GM23248 (cell line): ENCODE measurements around the gene GLYATL1B.

Source experiments
- EZH2 ChIP-seq: fragments of 200-600 bp; sonication (generic); IDR thresholded peaks from 2 replicates; pipeline ENCODE4 v1.6.1; 2018; ENCODE audit warnings: antibody characterized with exemption, mild to moderate bottlenecking; ENCODE audit not compliant: insufficient read depth, poor library complexity, severe bottlenecking
- EZH2phosphoT487 ChIP-seq: fragments of 200-600 bp; sonication (generic); IDR thresholded peaks from 2 replicates; pipeline ENCODE4 v1.6.1; 2018; ENCODE audit warnings: antibody characterized with exemption, moderate library complexity, mild to moderate bottlenecking, low read depth; ENCODE audit not compliant: insufficient read depth

GRCh38 chr11:59097113-59097708 lies 11.1 kb downstream of the GLYATL1B start:
- no peak for TF ChIP-seq EZH2
- TF ChIP-seq EZH2phosphoT487, result no peak
